GM18870 (cell line): ENCODE measurements around the gene EVA1A.

Experiments
- ATAC-seq: cut with Tn5 transposase; IDR thresholded peaks from one replicate; pipeline ENCODE4 v1.9.1; 2021; ENCODE audit warnings: moderate library complexity; ENCODE audit not compliant: unreplicated experiment

Gene EVA1A

GRCh38 chr2:75560768-75561565, at the start of gene EVA1A:
Gene EVA1A (minus strand): TSS chr2:75560939. CDS start chr2:75518140, 42,799 bp downstream.
- ATAC-seq, result no peak

GRCh38 chr2:75609937-75610508, 49.3 kb upstream of the EVA1A start:
- ATAC-seq, result no peak

- no peak for ATAC-seq
Observed at GRCh38 chr2:75609334-75609689, 48.6 kb upstream of the EVA1A start.

- no peak for ATAC-seq
Observed at GRCh38 chr2:75608684-75609333, 48.1 kb upstream of the EVA1A start.

- no peak for ATAC-seq
Observed at GRCh38 chr2:75607988-75608683, 47.4 kb upstream of the EVA1A start.

GRCh38 chr2:75607400-75607798, 46.7 kb upstream of the EVA1A start:
- no peak for ATAC-seq

GRCh38 chr2:75606761-75607399, 46.1 kb upstream of the EVA1A start:
- ATAC-seq, result no peak

- no peak for ATAC-seq
Observed at GRCh38 chr2:75605770-75606529, 45.2 kb upstream of the EVA1A start.

GRCh38 chr2:75604484-75604883, 43.7 kb upstream of the EVA1A start:
- ATAC-seq, result no peak

- ATAC-seq, result no peak
Observed at GRCh38 chr2:75603477-75603876, 42.7 kb upstream of the EVA1A start.

- no peak for ATAC-seq
Observed at GRCh38 chr2:75602724-75603342, 42.1 kb upstream of the EVA1A start.

- ATAC-seq, result no peak
Observed at GRCh38 chr2:75600461-75601011, 39.8 kb upstream of the EVA1A start.

- no peak for ATAC-seq
Observed at GRCh38 chr2:75598589-75599155, 37.9 kb upstream of the EVA1A start.

GRCh38 chr2:75597949-75598348, 37.2 kb upstream of the EVA1A start:
- ATAC-seq, result no peak

- ATAC-seq, result no peak
Observed at GRCh38 chr2:75596784-75597183, 36.0 kb upstream of the EVA1A start.

GRCh38 chr2:75595541-75596395, 35.0 kb upstream of the EVA1A start:
- ATAC-seq, result no peak

- no peak for ATAC-seq
Observed at GRCh38 chr2:75594596-75594995, 33.9 kb upstream of the EVA1A start.

- no peak for ATAC-seq
Observed at GRCh38 chr2:75592888-75593287, 32.1 kb upstream of the EVA1A start.
